SK-N-SH (cell line): ENCODE measurements around the gene GDE1. TPM values are rescaled to one million over a fixed set of nuclear protein-coding genes. Genes with fewer than 3 reads are reported as not detected.

ENCODE experiments used
- CTCF ChIA-PET: fragments of 300-600, 350-600 bp; formaldehyde crosslinking; extraction: SDS; loops from one replicate; lab custom pipeline; 2021; lab: Yijun Ruan, JAX
- POLR2A ChIA-PET: fragments of 350-600 bp; sonication (Branson Sonifier 250); formaldehyde crosslinking; extraction: SDS; loops from one replicate; lab custom pipeline; 2020; ENCODE audit warnings: antibody characterized with exemption, inconsistent platforms; lab: Yijun Ruan, JAX
- DNase-seq: peaks from one replicate; pipeline ENCODE4 v3.0.0; 2012
- H2AFZ ChIP-seq: fragments of 200-600 bp; sonication (generic); 2 replicates; pipeline ENCODE4 v1.8.1; 2016; ENCODE audit warnings: antibody characterized with exemption, mild to moderate bottlenecking, low read depth
- H3F3A ChIP-seq: fragments of 200-600 bp; sonication (generic); replicated peaks from 2 replicates; pipeline ENCODE3; 2016; ENCODE audit warnings: antibody characterized with exemption, mild to moderate bottlenecking; ENCODE audit not compliant: insufficient read depth
- H3K27ac ChIP-seq, 2 experiments: fragments of 200-500 bp in 1 of 2; fragments of 200-600 bp in 1 of 2; sonication (Bioruptor generic) in 1 of 2; sonication (generic), shearing (Covaris generic) in 1 of 2; 2 replicates each; pipeline versions ENCODE4 v1.5.1 to v1.6.1; 2014 to 2016; ENCODE audit warnings: low read depth in 2 of 2, inconsistent platforms in 1 of 2, low read length in 1 of 2, mild to moderate bottlenecking in 1 of 2, mixed read lengths in 1 of 2
- H3K27me3 ChIP-seq: fragments of 200-600 bp; sonication (generic), shearing (Covaris generic); 2 replicates; pipeline ENCODE4 v1.6.1; 2016; ENCODE audit warnings: mixed run types; ENCODE audit not compliant: insufficient read depth
- H3K36me3 ChIP-seq, 2 experiments: fragments of 200-500 bp in 1 of 2; fragments of 200-600 bp in 1 of 2; sonication (Bioruptor generic) in 1 of 2; sonication (generic) in 1 of 2; replicated peaks in 1 of 2; 2 replicates each; pipeline versions ENCODE3 to v1.5.1; 2014 to 2016; ENCODE audit warnings: low read length in 1 of 2, mild to moderate bottlenecking in 1 of 2; ENCODE audit not compliant: insufficient read depth in 2 of 2, control insufficient read depth in 1 of 2
- H3K4me1 ChIP-seq, 2 experiments: fragments of 200-500 bp in 1 of 2; fragments of 200-600 bp in 1 of 2; sonication (Bioruptor generic) in 1 of 2; sonication (generic), shearing (Covaris generic) in 1 of 2; 2 replicates each; pipeline versions ENCODE4 v1.5.1 to v1.6.1; 2014 to 2016; ENCODE audit warnings: low read depth in 1 of 2, low read length in 1 of 2, mixed run types in 1 of 2; ENCODE audit not compliant: insufficient read depth in 2 of 2, control insufficient read depth in 1 of 2
- H3K4me2 ChIP-seq: fragments of 200-600 bp; sonication (generic), shearing (Covaris generic); 2 replicates; pipeline ENCODE4 v1.6.1; 2017; ENCODE audit warnings: mixed run types
- H3K4me3 ChIP-seq, 2 experiments: fragments of 200-500 bp in 1 of 2; fragments of 200-600 bp in 1 of 2; sonication (Bioruptor generic) in 1 of 2; sonication (generic), shearing (Covaris generic) in 1 of 2; 2 replicates each; pipeline versions ENCODE4 v1.5.1 to v1.8.1; 2014 to 2016; ENCODE audit warnings: low read depth in 2 of 2, inconsistent platforms in 1 of 2, low read length in 1 of 2, mild to moderate bottlenecking in 1 of 2, mixed read lengths in 1 of 2, moderate library complexity in 1 of 2
- H3K79me2 ChIP-seq: fragments of 200-600 bp; sonication (generic); 2 replicates; pipeline ENCODE4 v1.8.1; 2017; ENCODE audit warnings: mild to moderate bottlenecking; ENCODE audit not compliant: insufficient read depth
- H3K9ac ChIP-seq: fragments of 200-600 bp; sonication (generic); 2 replicates; pipeline ENCODE4 v1.6.1; 2017; ENCODE audit warnings: mixed run types
- H3K9me2 ChIP-seq: fragments of 200-600 bp; sonication (generic); 2 replicates; pipeline ENCODE4 v1.6.1; 2017; ENCODE audit warnings: mixed run types
- H3K9me3 ChIP-seq: fragments of 200-600 bp; sonication (generic); 2 replicates; pipeline ENCODE4 v1.6.1; 2017; ENCODE audit warnings: mixed run types, mild to moderate bottlenecking, moderate library complexity
- H4K20me1 ChIP-seq: fragments of 200-600 bp; sonication (generic); 2 replicates; pipeline ENCODE4 v1.6.1; 2017; ENCODE audit warnings: mild to moderate bottlenecking, mixed run types; ENCODE audit not compliant: insufficient read depth
- CHD2 ChIP-seq: fragments of 150-350 bp; IDR thresholded peaks from 2 replicates; pipeline ENCODE4 v1.6.1; 2018; ENCODE audit warnings: low read length; ENCODE audit not compliant: partially characterized antibody
- ELF1 ChIP-seq: IDR thresholded peaks from 2 replicates; pipeline ENCODE4 v1.4.0; 2012
- EP300 ChIP-seq, 2 experiments: IDR thresholded peaks; 2 replicates each; pipeline versions ENCODE4 v1.4.0 to v1.6.1; 2012; ENCODE audit warnings: borderline replicate concordance in 1 of 2, low read depth in 1 of 2, low read length in 1 of 2
- FOSL2 ChIP-seq: IDR thresholded peaks from 2 replicates; pipeline ENCODE4 v1.4.0; 2012; ENCODE audit warnings: low read depth, mild to moderate bottlenecking, moderate library complexity, borderline replicate concordance
- FOXJ3 ChIP-seq: sonication (generic); formaldehyde crosslinking; IDR thresholded peaks from 2 replicates; pipeline ENCODE4 v1.5.1; 2020; ENCODE audit warnings: mild to moderate bottlenecking, missing genetic modification reagents
- GABPA ChIP-seq: IDR thresholded peaks from 2 replicates; pipeline ENCODE4 v1.4.0; 2012; ENCODE audit warnings: low read depth, mild to moderate bottlenecking
- GATA2 ChIP-seq: sonication (generic); formaldehyde crosslinking; IDR thresholded peaks from 2 replicates; pipeline ENCODE4 v1.5.0; 2020; ENCODE audit warnings: mild to moderate bottlenecking, missing genetic modification reagents
- IRF3 ChIP-seq: fragments of 150-350 bp; IDR thresholded peaks from 2 replicates; pipeline ENCODE4 v1.6.1; 2016; ENCODE audit warnings: mild to moderate bottlenecking, low read depth, low read length
- JUND ChIP-seq: IDR thresholded peaks from 2 replicates; pipeline ENCODE4 v1.4.0; 2012
- NFIC ChIP-seq: IDR thresholded peaks from 2 replicates; pipeline ENCODE4 v1.4.0; 2012; ENCODE audit warnings: borderline replicate concordance
- PBX3 ChIP-seq: IDR thresholded peaks from 2 replicates; pipeline ENCODE4; 2012
- RFX5 ChIP-seq: IDR thresholded peaks from 2 replicates; pipeline ENCODE4 v1.6.1; 2012; ENCODE audit warnings: mild to moderate bottlenecking, improper control_type of control experiment, low read length
- SMC3 ChIP-seq: IDR thresholded peaks from 2 replicates; pipeline ENCODE4 v1.6.1; 2012; ENCODE audit warnings: low read depth, low read length, improper control_type of control experiment
- TAF1 ChIP-seq: IDR thresholded peaks from 2 replicates; pipeline ENCODE4 v1.6.1; 2012; ENCODE audit warnings: low read depth, mild to moderate bottlenecking, low read length, moderate library complexity, borderline replicate concordance
- TCF12 ChIP-seq: IDR thresholded peaks from 2 replicates; pipeline ENCODE4 v1.4.0; 2012
- TEAD4 ChIP-seq: IDR thresholded peaks from 2 replicates; pipeline ENCODE4 v1.4.0; 2012; ENCODE audit warnings: mild to moderate bottlenecking, borderline replicate concordance; ENCODE audit not compliant: insufficient read depth
- USF1 ChIP-seq: IDR thresholded peaks from 2 replicates; pipeline ENCODE4 v1.4.0; 2012; ENCODE audit warnings: low read depth, borderline replicate concordance
- USF2 ChIP-seq: fragments of 150-350 bp; IDR thresholded peaks from 2 replicates; pipeline ENCODE4 v1.6.1; 2017; ENCODE audit warnings: antibody characterized with exemption, low read length, low read depth, borderline replicate concordance
- WGBS: methylation state at CpG from one replicate; pipeline ENCODE4 v1.1.6; 2017; ENCODE audit warnings: low lambda C conversion rate; 5-methylcytosine and 5-hydroxymethylcytosine counted together
- polyA plus RNA-seq, 3 experiments: library from polyadenylated mRNA; depleted of rRNA; stranded (reverse); fragments of >200 nt; gene quantifications; 2 replicates each; pipeline ENCODE4 v1.2.3, GENCODE V29; 2012

GDE1 gene
- polyA plus RNA-seq, 1 of the 3 experiments (the other 2 are of a cell fraction) = 37.0 TPM

GRCh38 chr16:19488213-19488640 lies 33.7 kb downstream of the GDE1 start:
- DNase-seq = no peak
- TF ChIP-seq IRF3 = no peak
- no peak for TF ChIP-seq PBX3
- TF ChIP-seq USF1 = no peak
- no peak for TF ChIP-seq GABPA
- TF ChIP-seq NFIC = no peak
- TF ChIP-seq CHD2 = no peak
- TF ChIP-seq RFX5 = no peak
- TF ChIP-seq ELF1 = no peak
- TF ChIP-seq GATA2 (CRISPR knock-in tag) = no peak
- no peak for TF ChIP-seq SMC3
- no peak for TF ChIP-seq USF2
- TF ChIP-seq TEAD4 = no peak
- no peak for TF ChIP-seq FOSL2
- no peak for TF ChIP-seq JUND
- TF ChIP-seq TCF12 = no peak
- no peak for TF ChIP-seq TAF1
- no peak for TF ChIP-seq FOXJ3
- TF ChIP-seq EP300 (IDR thresholded peaks at IDR 0.05; ENCODE audit: borderline replicate concordance in 1 of 2, low read depth in 1 of 2, low read length in 1 of 2) = no peak
- no peak overlapping the region for H3K4me2 ChIP-seq
- no peaks in the 10 kb centered on the region for H3F3A ChIP-seq
- H3K9ac ChIP-seq = no peak overlapping the region
- no peaks in the 10 kb centered on the region for H3K79me2 ChIP-seq
- no peaks in the 10 kb centered on the region for H3K27me3 ChIP-seq
- H3K36me3 ChIP-seq = no peaks in the 10 kb centered on the region
- no peak overlapping the region for H3K4me3 ChIP-seq
- POLR2A ChIA-PET = no interaction called here
- H4K20me1 ChIP-seq = no peaks in the 10 kb centered on the region
- CTCF ChIA-PET = interaction anchor here (1.0 to 1.8 kb wide), 2 partner anchors 15 to 99 kb away, joined by 3 to 7 read pairs; no protein-coding TSS in a partner anchor
- H3K9me2 ChIP-seq = no peaks in the 10 kb centered on the region
- H3K27ac ChIP-seq = no peak overlapping the region
- H2AFZ ChIP-seq = no peak overlapping the region
- WGBS = 75% methylated on average over 4 of the region's 4 CpGs
- no peaks in the 10 kb centered on the region for H3K9me3 ChIP-seq
- no peaks in the 10 kb centered on the region for H3K4me1 ChIP-seq
